Measurements from ENCODE around the gene RNF223.

The RNF223 gene

GRCh38 chr1:1090424-1091343, 16.6 kb upstream of the RNF223 start:
- no peak overlapping the region for H3K27ac ChIP-seq

GRCh38 chr1:1089731-1090423, 15.8 kb upstream of the RNF223 start:
- Histone ChIP-seq H3K9ac (no peak overlapping the region), H4K20me1 (ENCODE audit: insufficient read depth) (no peaks in the 10 kb centered on the region)

More at GRCh38 chr1:1090424-1091343, 16.6 kb upstream of the RNF223 start:
- Histone ChIP-seq H4K20me1 (ENCODE audit: insufficient read depth) (no peaks in the 10 kb centered on the region), H3K4me1 (ENCODE audit: low read depth, poor library complexity, severe bottlenecking) (no peaks in the 10 kb centered on the region), H3K27me3 (ENCODE audit: insufficient read depth, low read depth) (no peaks in the 10 kb centered on the region), H2AFZ (ENCODE audit: low read depth) (no peak overlapping the region), H3K36me3 (ENCODE audit: insufficient read depth) (no peaks in the 10 kb centered on the region), H3K4me3 (IDR thresholded peaks at IDR 0.05; ENCODE audit: insufficient read depth, low read depth, low read length) (no peak overlapping the region), H3K79me2 (ENCODE audit: insufficient read depth, low read depth) (no peaks in the 10 kb centered on the region), H3K4me2 (no peak overlapping the region), H3K9ac (no peak overlapping the region)
- TF ChIP-seq, protein P1, sequence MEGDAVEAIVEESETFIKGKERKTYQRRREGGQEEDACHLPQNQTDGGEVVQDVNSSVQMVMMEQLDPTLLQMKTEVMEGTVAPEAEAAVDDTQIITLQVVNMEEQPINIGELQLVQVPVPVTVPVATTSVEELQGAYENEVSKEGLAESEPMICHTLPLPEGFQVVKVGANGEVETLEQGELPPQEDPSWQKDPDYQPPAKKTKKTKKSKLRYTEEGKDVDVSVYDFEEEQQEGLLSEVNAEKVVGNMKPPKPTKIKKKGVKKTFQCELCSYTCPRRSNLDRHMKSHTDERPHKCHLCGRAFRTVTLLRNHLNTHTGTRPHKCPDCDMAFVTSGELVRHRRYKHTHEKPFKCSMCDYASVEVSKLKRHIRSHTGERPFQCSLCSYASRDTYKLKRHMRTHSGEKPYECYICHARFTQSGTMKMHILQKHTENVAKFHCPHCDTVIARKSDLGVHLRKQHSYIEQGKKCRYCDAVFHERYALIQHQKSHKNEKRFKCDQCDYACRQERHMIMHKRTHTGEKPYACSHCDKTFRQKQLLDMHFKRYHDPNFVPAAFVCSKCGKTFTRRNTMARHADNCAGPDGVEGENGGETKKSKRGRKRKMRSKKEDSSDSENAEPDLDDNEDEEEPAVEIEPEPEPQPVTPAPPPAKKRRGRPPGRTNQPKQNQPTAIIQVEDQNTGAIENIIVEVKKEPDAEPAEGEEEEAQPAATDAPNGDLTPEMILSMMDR (conservative IDR thresholded peaks at IDR 0.05; ENCODE audit: low read depth, low read length), result no peak

GRCh38 chr1:1088801-1089680, 14.9 kb upstream of the RNF223 start:
- Histone ChIP-seq H3K27ac (no peak overlapping the region), H3K79me2 (ENCODE audit: insufficient read depth, low read depth) (no peaks in the 10 kb centered on the region), H3K4me1 (ENCODE audit: low read depth, poor library complexity, severe bottlenecking) (no peaks in the 10 kb centered on the region), H3K27me3 (ENCODE audit: insufficient read depth, low read depth) (no peaks in the 10 kb centered on the region), H3K36me3 (ENCODE audit: insufficient read depth) (no peaks in the 10 kb centered on the region), H3K4me3 (IDR thresholded peaks at IDR 0.05; ENCODE audit: insufficient read depth, low read depth, low read length) (no peak overlapping the region), H4K20me1 (ENCODE audit: insufficient read depth) (no peaks in the 10 kb centered on the region), H3K4me2 (no peak overlapping the region), H2AFZ (ENCODE audit: low read depth) (no peak overlapping the region), H3K9ac (no peak overlapping the region)
- TF ChIP-seq, protein P1 (conservative IDR thresholded peaks at IDR 0.05; ENCODE audit: low read depth, low read length), result no peak

More at GRCh38 chr1:1089731-1090423, 15.8 kb upstream of the RNF223 start:
- Histone ChIP-seq H3K4me1 (ENCODE audit: low read depth, poor library complexity, severe bottlenecking) (no peaks in the 10 kb centered on the region), H3K27ac (no peak overlapping the region), H3K27me3 (ENCODE audit: insufficient read depth, low read depth) (no peaks in the 10 kb centered on the region), H3K79me2 (ENCODE audit: insufficient read depth, low read depth) (no peaks in the 10 kb centered on the region), H3K4me3 (IDR thresholded peaks at IDR 0.05; ENCODE audit: insufficient read depth, low read depth, low read length) (no peak overlapping the region), H3K36me3 (ENCODE audit: insufficient read depth) (no peaks in the 10 kb centered on the region), H2AFZ (ENCODE audit: low read depth) (no peak overlapping the region), H3K4me2 (no peak overlapping the region)
- TF ChIP-seq, protein P1 (conservative IDR thresholded peaks at IDR 0.05; ENCODE audit: low read depth, low read length), result no peak
